NK-92 treated with Interleukin-12 subunit alpha and Interleukin-12 subunit beta, amount 100 ng/mL, for 24 hours (cell line): ENCODE measurements around the gene NOXO1.
"Not testable (repeated sequence)": the region's sequence is repeated elsewhere in the genome, so short reads cannot be mapped to it uniquely, and the experiment has no call there.

Experiments
- DNase-seq: peaks from one replicate; lab custom pipeline; 2025; lab: John Stamatoyannopoulos, UW

NOXO1 gene

GRCh38 chr16:1962161-1963153 is 18.8 kb downstream of the NOXO1 start:
- DNase-seq, result not testable (repeated sequence)

DNA sequence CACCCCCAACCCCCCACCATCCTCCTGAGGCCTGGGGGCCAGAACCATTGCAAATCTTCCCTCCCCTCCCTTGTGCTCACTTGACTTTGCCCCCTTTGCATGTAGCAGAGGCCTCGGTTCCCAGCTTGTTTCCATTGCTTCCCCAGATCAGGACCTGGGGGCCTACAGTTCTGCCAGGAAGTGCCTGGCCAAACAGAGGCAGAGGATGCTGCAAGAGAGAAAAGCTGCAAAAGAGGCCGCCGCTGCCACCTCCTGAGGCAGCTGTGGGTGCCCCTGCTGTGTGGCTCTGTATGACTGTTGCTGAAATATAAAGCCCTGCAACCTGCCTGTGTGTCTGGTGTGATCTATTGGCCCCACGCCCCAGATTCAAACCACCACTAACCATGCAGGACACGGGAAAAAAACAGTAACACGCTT is 19.6 kb downstream of the NOXO1 start:
- no peak for DNase-seq

- DNase-seq, result no peak
Observed at GRCh38 chr16:1960665-1961630, 20.3 kb downstream of the NOXO1 start.

DNA sequence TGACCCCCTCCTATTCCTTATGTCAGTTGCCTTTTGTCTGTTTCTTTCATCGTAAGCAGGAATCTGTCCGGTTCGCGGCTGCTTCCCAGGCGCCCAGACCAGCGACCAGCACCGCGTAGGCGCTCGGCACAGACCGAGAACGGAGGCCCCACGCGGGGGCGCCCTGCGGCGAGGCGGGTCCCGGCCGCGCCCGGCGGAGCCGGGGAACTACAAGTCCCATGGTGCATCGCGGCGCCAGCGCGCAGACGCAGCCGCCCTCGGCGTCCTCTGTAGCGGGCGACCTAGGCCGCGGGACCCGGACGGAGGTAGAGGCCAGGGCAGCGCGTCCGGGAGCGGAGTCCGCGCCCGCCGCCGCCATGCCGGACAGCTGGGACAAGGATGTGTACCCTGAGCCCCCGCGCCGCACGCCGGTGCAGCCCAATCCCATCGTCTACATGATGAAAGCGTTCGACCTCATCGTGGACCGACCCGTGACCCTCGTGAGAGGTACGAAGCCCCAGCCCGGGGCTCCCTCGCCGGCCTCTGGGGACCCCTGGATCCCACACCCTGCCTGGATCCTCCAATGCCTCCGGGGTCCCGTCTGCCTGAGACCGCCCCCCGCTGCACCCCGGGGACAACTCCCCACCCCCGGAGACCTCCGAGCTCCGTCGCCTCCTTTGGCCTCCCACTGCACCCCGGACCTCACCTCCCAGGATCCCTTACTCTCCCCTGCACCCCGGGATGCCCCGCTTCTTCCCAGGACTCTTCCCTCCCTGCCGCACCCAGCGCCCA is 21.8 kb downstream of the NOXO1 start, which contains the start of gene NDUFB10:
Gene NDUFB10 (plus strand): TSS at position 270 of the 771 bp plus-strand sequence. CDS start 87 bp downstream, at position 357.
- peak; percentile 88 for DNase-seq

DNA sequence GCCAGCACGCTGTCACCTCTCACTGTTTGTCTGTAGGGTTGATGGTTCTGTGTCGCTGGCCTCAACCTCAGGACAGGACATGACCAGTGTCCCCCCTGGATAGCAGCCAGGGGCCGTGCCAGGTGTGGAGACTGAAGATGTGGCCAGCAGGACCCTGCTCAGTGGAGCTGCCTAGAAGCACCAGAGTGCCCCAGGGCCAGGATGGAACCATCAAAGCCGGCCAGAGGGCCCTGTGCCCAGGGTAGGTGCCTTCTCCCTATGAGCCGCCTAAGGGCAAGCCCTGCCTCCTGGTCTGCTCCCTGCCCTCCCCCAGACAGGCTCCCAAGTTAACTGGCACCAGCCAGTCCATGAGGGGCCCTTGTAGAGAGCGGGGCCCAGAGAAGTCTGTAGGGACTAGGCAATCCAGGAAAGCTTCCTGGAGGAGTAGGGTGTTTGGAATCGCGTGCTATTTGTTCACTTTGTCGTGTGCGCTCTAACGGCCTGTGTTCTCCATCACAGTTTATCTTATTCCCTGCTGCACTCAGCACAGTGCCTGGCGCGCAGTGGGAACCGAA is 22.5 kb downstream of the NOXO1 start:
- DNase-seq, result no peak

GRCh38 chr16:1958143-1958491 is 23.2 kb downstream of the NOXO1 start:
- not testable (repeated sequence) for DNase-seq

DNA sequence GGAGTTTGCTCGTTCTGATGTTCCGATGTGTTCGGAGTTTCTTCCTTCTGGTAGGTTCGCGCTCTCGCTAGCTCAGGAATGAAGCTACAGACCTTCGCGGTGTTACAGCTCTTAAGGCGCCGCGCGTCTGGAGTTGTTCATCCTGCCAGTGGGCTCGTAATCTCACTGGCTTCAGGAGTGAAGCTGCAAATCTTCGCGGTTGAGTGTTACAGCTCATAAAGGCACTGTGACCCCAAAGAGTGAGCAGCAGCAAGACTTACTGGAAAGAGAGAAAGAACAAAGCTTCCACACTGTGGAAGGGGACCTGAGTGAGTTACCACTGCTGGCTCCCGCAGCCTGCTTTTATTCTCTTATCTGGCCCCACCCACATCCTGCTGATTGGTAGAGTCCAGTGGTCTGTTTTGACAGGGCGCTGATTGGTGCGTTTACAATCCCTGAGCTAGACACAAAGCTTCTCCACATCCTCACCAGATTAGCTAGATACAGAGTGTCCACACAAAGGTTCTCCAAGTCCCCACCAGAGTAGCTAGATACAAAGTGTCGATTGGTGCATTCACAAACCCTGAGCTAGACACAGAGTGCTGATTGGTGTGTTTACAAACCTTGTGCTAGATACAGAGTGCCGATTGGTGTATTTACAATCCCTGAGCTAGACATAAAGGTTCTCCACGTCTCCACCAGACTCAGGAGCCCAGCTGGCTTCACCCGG is 23.7 kb downstream of the NOXO1 start:
- not testable (repeated sequence) for DNase-seq

DNA sequence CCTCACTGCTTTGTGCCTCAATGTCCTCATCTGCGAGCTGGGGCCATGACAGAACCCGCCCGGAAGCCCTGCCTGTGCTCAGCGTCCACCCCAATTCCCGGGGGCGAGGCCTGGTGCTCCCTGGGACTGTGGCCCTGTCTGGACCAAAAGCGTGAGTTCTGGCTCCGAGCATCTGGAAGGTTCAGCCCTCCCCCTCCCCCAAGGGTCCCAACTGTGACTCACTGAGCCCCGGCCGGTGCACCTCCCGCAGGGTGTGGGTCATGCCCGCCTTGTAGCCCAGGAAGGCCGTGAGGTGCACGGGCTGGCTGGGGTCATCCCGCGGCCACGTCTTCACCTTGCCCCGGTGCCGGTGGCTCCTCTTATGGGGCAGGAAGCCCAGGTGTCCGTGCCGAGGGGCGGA is 27.5 kb downstream of the NOXO1 start:
- no peak for DNase-seq

GRCh38 chr16:1950559-1950958 is 30.7 kb downstream of the NOXO1 start:
- DNase-seq, result no peak

DNA sequence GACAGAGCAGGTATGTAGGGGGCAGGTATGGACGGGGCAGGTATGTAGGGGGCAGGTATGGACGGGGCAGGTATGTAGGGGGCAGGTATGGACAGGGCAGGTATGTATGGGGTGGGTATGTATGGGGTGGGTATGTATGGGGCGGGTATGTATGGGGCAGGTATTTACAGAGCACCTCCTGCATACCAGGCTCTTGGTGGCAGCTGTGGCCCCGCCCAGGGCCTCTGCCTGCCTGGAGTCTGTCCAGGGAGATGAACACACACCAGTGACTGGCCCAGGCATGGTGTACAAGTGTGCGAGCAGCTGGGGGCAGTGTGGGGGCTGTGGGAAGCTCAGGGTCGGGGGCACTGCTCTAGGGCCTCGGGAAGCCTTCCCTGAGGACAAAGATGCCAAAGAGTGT is 31.2 kb downstream of the NOXO1 start:
- DNase-seq, result no peak

GRCh38 chr16:1949507-1949906 is 31.8 kb downstream of the NOXO1 start:
- no peak for DNase-seq

DNA sequence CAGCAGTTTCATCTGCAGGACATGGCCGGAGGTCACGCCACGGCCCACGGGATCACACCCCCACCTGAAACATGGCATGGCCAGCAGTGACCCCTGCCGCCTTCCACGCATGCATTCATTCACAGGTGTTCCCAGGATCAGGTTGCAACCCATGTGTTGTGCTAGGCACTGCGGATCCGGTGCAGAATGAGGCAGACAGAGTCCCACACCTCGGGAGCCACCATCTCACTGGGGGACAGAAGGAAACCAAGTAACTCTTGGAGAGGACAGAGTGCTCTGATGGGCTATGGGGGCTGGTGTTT is 33.9 kb downstream of the NOXO1 start:
- no peak for DNase-seq

DNA sequence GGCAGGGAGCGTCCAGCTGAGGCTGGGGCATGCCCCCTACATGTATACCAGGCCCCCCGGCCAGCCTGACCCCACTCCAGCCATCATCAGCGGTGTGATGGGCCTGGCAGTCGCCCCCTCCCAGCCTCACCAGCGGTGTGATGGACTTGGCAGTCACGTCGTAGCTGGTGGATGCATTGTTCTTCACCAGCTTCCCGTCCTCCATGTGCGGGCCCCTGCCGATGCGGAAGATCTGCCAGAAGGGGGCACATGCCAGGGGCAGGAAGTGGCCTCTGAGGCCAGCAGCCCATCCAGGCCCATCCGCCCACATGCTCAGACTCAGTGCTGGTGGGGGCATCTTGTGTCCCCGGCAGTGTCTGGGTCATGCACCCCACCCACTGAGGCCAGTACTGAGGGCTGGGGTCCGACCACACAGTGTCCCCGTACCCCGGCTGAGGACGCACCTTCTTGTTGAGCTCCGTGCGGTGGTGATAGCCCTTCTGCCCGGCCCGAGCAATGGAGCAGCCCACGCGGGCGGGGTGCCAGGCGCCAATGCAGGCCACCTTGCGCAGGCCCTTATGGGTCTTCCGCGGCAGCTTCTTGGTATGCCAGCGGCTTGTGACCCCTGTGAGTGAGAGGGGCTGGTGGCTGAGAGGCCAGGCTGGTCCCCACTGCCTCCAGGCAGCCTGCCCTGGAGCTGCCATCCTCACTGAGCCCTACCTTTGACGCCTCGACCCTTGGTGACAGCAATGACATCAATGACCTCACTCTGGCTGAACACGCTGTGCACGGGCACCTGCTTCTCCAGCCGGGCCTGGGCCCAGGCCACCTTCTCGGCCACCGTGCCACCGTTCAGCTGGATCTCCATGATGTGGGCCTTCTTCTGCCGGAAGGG is 34.5 kb downstream of the NOXO1 start:
- DNase-seq, result no peak

DNA sequence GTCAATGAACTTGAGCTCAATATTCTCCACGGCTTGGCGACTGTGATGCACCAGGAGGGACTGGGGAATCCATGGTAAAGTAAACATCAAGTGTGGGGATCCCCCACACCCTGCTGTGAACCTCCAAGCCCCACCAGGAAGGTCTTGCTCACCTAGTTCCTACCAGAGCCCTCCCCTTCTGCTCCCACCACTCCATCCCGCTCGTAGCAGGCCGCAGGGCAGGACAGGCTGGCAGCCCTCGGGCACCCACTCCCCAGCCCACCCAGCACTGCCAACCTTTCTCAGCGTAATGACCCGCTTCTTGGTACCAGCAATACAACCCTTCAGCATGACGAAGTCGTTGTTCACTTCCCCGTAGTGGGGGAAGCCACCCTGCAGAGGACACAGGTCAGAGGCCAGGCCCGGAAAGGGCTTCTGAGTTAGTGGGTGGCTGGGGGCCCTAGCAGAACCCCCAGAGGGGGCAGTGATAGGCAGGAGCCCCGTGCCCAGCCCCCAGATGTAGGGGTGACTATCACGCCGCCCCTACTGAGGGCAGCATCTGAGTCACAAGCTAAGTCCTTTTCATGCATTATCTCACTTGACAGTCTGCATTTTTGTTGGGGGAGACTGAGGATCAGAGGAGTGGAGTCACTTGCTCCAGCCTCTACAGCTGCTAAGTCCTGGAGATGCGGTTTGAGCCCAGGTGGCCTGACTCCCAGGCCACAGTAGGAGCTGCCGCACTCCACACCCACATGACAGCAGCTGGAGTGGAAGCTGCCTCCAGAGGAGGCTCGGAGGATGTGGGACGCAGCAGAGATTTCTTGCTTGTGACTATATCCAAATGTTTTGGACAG is 35.5 kb downstream of the NOXO1 start:
- DNase-seq, result no peak

GRCh38 chr16:1944612-1945199 is 36.6 kb downstream of the NOXO1 start:
- no peak for DNase-seq

DNA sequence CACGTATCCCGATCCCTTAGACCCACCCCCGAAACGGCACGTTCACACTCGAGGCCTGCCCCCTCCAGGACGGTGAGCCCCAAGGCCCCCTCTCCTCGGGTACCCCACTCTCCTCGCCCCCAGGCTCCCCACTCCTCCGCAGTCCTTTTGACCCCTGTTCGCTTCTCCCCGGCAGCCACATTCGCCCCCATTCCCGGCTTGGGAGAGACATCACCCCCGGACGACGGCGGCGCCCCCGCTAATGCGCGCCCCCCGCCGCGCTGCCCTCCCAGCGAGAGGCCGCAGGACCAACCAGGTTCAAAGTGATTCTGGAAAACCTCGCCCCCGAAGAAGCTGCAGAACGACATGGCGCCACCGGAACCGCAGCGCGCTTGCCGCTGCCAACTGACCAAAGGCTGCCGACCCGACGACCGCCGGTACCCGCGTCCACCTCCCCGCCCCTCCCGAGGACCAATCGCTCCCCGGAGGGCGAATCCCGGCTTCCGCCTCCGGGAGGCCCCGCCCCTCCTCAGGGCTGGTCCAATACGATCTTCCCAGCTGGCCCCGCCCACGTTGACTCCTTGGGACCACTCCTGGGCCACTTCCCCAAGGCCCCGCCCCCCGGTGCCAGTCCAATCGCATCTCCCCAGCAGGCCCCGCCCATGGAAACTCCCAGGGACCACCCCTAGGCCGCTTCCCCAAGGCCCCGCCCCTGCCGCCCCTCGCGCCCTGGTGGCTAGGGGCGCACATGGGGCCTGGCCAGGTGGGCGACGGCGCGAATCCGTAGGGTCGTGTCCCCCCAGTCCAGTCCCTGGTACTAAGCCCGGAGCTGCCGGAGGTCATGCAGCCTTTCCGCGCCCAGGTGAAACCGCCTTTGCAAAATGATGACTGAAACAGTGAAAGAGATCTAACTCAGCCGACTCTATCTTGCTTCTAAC is 38.2 kb downstream of the NOXO1 start, which contains the start of gene MSRB1:
Gene MSRB1 (minus strand): TSS at position 390 of the 917 bp plus-strand sequence. CDS start 43 bp downstream, at position 347.
- DNase-seq, result peak; percentile 100

DNA sequence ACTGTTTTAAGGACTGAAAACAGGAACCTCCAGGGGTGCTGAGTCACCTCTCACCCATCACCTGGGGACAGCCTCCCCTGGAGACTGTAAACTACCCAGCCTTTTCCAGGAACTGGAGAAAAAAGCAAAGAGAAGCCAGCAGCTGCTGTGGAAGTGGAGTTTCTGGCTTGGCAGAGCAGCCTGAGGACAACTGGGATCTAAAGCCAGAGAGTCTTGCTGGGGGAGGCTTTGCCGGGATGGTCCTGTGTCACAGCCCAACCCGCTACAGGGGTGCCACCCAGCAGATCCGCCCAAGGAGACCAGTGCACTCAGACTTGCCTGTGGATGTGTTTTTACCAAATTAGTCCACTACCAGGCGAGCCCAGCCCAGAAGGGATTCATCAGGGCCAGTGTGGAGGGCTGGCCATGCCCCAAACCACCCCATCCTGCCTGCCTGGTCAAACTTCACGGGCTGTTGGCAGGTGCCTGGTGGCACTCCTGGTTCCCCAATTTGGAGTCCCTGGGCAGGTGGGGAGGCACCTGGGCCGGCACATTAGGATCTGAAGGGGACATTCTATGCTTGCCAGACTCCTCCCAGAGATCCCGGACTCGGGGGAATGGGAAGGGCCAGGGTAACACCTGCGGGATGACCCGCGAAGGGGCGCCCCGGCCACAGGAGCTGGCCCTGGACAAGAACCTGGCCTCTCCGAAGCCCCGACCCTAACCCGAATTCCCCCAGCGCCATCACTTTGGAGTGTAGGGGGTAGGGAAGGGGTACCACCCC is 39.0 kb downstream of the NOXO1 start:
- no peak for DNase-seq
